SU-DHL-6 (cell line): ENCODE measurements around the gene GALNT15.

Experiments
- EZH2phosphoT487 ChIP-seq: fragments of 200-600 bp; sonication (generic), shearing (Covaris generic); conservative IDR thresholded peaks from 2 replicates; pipeline ENCODE4 v1.6.1; 2018; ENCODE audit warnings: mild to moderate bottlenecking, antibody characterized with exemption, low read length, moderate library complexity, mixed read lengths
- TF ChIP-seq, protein P1 (sequence below): fragments of 200-600 bp; sonication (generic); IDR thresholded peaks from one replicate; pipeline ENCODE4 v1.5.1; 2017; ENCODE audit warnings: antibody characterized with exemption, mild to moderate bottlenecking, low read length, moderate library complexity; ENCODE audit not compliant: insufficient read depth, poor library complexity, severe bottlenecking

DNA sequence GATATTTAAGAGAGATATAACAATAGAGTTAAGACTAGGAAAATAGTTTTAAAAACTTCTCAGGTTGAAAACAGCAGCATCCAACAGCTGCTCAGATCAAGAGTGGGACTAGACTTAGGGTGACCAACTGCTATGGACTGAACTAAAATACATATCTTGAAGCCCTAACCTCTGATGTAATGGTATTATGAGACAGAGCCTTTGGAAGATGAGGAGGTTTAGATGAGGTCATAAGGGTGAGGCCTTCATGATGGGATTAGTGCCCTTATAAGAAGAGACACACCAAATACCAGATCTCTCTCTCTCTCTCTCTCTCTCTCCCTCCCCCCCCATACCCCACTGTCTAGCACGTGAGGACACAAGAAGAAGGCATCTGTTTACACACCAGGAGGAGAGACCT is 37.4 kb upstream of the GALNT15 start:
- TF ChIP-seq, protein P1, sequence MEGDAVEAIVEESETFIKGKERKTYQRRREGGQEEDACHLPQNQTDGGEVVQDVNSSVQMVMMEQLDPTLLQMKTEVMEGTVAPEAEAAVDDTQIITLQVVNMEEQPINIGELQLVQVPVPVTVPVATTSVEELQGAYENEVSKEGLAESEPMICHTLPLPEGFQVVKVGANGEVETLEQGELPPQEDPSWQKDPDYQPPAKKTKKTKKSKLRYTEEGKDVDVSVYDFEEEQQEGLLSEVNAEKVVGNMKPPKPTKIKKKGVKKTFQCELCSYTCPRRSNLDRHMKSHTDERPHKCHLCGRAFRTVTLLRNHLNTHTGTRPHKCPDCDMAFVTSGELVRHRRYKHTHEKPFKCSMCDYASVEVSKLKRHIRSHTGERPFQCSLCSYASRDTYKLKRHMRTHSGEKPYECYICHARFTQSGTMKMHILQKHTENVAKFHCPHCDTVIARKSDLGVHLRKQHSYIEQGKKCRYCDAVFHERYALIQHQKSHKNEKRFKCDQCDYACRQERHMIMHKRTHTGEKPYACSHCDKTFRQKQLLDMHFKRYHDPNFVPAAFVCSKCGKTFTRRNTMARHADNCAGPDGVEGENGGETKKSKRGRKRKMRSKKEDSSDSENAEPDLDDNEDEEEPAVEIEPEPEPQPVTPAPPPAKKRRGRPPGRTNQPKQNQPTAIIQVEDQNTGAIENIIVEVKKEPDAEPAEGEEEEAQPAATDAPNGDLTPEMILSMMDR, result no peak
- TF ChIP-seq EZH2phosphoT487, result no peak
